ENCODE results near the gene USP40.

USP40 gene

DNA sequence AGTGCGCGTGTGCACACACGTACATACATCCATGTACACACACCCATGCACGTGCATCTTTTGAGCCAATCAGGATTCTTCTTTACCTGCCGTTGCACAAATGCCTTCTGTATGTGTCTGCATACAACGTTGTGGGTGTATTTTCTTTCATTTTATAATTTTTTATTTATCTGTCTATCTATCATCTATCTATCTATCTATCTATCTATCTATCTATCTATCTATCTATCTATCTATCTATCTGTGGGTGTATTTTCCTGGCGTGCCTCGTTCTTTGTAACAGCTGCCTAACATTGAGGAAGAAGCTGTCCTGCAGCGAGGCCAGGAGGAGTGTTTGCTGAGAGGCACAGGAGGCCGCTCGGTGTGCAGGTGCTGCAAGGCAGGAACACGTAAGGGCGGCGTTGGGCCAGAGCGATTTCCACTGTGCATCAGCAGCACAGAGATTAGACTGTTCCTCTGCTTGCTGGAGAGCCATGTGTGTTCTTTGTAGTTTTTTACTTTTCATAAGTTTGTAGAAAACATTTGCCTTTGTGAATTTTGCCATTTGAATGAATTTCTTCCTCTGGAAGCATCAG lies 127.9 kb downstream of the USP40 start:
- Histone ChIP-seq H3K9me3 (ENCODE audit: control insufficient read depth, low read length) (no peaks in the 10 kb centered on the region), H3K4me3 (ENCODE audit: insufficient read depth, low read depth, low read length) (no peak overlapping the region)
- WGBS, 2 experiments, result 93 to 95% methylated on average over 14 of the region's 15 CpGs

DNA sequence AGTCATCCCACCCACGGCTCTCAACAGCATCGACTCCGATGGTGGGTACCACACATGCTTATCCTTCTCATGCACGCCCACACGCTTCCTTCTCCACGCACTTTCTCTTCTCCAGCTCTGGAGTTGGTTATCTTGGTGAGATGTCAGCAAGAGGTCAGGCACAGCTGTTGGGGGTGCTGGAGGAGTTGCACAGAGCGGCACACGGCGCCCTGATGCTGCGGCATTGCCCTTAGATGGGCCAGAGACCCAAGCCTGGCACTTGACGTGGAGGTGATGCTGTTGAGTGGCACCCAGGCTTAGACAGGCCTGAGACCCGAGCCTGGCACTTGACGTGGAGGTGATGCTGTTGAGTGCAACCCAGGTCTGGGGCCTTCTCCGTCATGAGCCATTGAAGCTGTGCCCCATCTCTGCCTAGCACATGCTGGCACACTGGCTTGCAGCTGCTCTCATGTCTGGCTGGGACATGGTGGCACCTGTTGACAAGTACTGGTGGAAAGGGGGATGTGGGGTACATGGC lies 129.1 kb downstream of the USP40 start:
- no peak overlapping the region for H3K27ac ChIP-seq (ENCODE audit: insufficient read depth, low read depth, low read length, poor library complexity, severe bottlenecking)
- no peaks in the 10 kb centered on the region for H3K9me3 ChIP-seq (ENCODE audit: control insufficient read depth, low read length)
- H3K27me3 ChIP-seq (ENCODE audit: control insufficient read depth, insufficient read depth, low read length, poor library complexity, severe bottlenecking), result no peaks in the 10 kb centered on the region
- 95% methylated on average over 14 of the region's 14 CpGs for whole genome bisulfite sequencing, 2 experiments
- H3K36me3 ChIP-seq (ENCODE audit: control insufficient read depth, insufficient read depth, low read length), result no peaks in the 10 kb centered on the region
- H3K4me3 ChIP-seq (ENCODE audit: insufficient read depth, low read depth, low read length), result no peak overlapping the region
- H3K4me1 ChIP-seq (ENCODE audit: control insufficient read depth, insufficient read depth, low read length), result no peaks in the 10 kb centered on the region

More for the DNA sequence above, 127.9 kb downstream of the USP40 start:
- H3K4me1 ChIP-seq (ENCODE audit: control insufficient read depth, insufficient read depth, low read length), result no peaks in the 10 kb centered on the region
- H3K36me3 ChIP-seq (ENCODE audit: control insufficient read depth, insufficient read depth, low read length), result no peaks in the 10 kb centered on the region
- no peaks in the 10 kb centered on the region for H3K27me3 ChIP-seq (ENCODE audit: control insufficient read depth, insufficient read depth, low read length, poor library complexity, severe bottlenecking)
- no peak overlapping the region for H3K27ac ChIP-seq (ENCODE audit: insufficient read depth, low read depth, low read length, poor library complexity, severe bottlenecking)

DNA sequence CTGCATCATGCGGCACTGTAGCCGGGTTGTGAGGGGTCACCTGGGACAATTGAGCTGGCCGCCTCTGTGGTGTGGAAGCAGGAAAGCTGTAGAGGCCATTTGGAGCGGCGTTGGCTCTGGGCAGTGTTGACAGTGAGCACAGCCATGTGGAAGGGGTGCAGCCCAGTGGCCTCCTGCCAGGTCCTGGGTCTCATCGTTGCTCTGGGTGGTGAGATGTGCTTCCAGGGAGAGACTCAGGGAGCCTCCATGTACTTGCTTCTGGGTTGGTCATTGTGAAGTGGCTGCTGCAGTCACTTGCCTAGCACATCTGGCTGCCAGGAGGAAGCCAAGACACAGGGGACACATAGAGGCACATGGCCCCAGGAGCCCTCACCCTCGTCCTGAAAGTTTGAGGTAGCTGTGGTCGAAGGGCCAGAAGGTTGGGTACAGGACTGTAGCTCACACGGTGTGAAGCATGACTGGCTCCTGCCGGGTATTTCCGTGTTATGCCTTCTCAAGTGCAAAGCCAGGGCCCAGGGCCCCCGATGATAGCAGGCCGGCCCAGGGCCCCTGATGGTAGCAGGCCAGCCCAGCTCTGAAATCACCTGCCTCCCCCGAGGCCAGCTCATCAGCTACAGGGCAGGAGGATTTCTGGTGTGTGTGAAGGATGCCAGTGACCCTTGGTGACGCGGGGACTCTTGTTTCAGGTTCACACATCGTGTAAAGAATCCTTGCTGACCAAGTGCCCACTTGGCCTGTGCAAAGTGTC lies 129.7 kb downstream of the USP40 start:
- no peaks in the 10 kb centered on the region for H3K9me3 ChIP-seq (ENCODE audit: control insufficient read depth, low read length)
- no peak overlapping the region for H3K4me3 ChIP-seq (ENCODE audit: insufficient read depth, low read depth, low read length)
- H3K36me3 ChIP-seq (ENCODE audit: control insufficient read depth, insufficient read depth, low read length), result no peaks in the 10 kb centered on the region
- H3K4me1 ChIP-seq (ENCODE audit: control insufficient read depth, insufficient read depth, low read length), result no peaks in the 10 kb centered on the region
- H3K27me3 ChIP-seq (ENCODE audit: control insufficient read depth, insufficient read depth, low read length, poor library complexity, severe bottlenecking), result no peaks in the 10 kb centered on the region
- WGBS, 2 experiments, result 94 to 95% methylated on average over 17 of the region's 17 CpGs
- no peak overlapping the region for H3K27ac ChIP-seq (ENCODE audit: insufficient read depth, low read depth, low read length, poor library complexity, severe bottlenecking)

DNA sequence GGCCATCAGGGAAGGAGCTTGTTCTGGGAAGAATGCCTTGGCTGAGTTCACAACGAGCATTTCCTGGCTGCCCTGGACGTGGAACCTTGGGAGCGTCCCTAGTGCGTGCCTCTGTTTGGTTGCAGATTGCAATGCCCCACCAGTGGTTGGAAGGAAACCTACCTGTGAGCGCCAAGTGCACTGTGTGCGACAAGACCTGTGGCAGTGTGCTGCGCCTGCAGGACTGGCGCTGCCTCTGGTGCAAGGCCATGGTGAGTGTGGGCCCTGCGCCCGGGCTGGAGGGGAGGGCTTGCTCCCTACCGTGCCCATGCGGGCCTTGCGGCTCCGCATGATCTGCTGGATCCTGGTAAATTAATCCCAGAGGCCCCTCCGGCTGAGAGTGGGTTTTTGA lies 130.4 kb downstream of the USP40 start:
- Histone ChIP-seq H3K27ac (ENCODE audit: insufficient read depth, low read depth, low read length, poor library complexity, severe bottlenecking) (no peak overlapping the region), H3K36me3 (ENCODE audit: control insufficient read depth, insufficient read depth, low read length) (no peaks in the 10 kb centered on the region), H3K27me3 (ENCODE audit: control insufficient read depth, insufficient read depth, low read length, poor library complexity, severe bottlenecking) (no peaks in the 10 kb centered on the region), H3K9me3 (ENCODE audit: control insufficient read depth, low read length) (no peaks in the 10 kb centered on the region), H3K4me1 (ENCODE audit: control insufficient read depth, insufficient read depth, low read length) (no peaks in the 10 kb centered on the region), H3K4me3 (ENCODE audit: insufficient read depth, low read depth, low read length) (no peak overlapping the region)
- WGBS, 2 experiments, result 95 to 96% methylated on average over 15 of the region's 15 CpGs

DNA sequence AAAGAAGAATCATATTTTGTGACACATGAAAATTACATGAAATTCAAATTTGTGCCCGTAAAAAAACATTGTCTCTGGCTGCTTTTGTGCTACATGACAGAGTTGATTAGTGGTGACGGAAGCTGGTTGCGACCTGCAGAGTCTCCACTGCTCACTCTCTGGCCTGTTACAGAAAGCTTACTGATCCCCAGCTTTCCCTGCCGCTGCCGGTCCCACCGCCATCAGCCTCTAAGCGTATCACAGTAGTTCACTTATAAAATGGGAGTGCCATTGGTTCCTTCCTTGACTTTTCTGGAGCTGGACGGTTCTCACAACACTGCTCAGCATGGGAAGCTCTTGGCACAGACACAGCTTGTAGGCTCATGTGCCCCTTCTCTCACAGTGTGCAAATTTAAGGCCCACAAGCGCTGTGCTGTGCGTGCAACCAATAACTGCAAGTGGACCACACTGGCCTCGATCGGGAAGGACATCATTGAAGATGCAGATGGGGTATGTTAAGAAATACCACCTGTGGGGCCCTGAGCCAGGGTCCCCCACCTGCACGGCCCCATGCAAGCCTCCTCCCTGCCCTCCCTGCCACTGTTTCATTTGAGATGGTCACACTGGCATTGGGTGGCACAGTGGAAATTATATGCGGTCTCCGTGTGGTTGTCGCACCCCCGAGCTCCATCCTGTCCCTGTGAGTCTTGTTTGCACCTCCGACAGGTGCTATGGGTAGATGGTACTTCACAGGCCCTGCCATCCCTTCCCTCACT lies 131.0 kb downstream of the USP40 start:
- Histone ChIP-seq H3K4me3 (ENCODE audit: insufficient read depth, low read depth, low read length) (no peak overlapping the region), H3K9me3 (ENCODE audit: control insufficient read depth, low read length) (no peaks in the 10 kb centered on the region), H3K27me3 (ENCODE audit: control insufficient read depth, insufficient read depth, low read length, poor library complexity, severe bottlenecking) (no peaks in the 10 kb centered on the region), H3K36me3 (ENCODE audit: control insufficient read depth, insufficient read depth, low read length) (no peaks in the 10 kb centered on the region), H3K27ac (ENCODE audit: insufficient read depth, low read depth, low read length, poor library complexity, severe bottlenecking) (no peak overlapping the region), H3K4me1 (ENCODE audit: control insufficient read depth, insufficient read depth, low read length) (no peaks in the 10 kb centered on the region)
- 94% methylated on average over 18 of the region's 18 CpGs for WGBS, 2 experiments

DNA sequence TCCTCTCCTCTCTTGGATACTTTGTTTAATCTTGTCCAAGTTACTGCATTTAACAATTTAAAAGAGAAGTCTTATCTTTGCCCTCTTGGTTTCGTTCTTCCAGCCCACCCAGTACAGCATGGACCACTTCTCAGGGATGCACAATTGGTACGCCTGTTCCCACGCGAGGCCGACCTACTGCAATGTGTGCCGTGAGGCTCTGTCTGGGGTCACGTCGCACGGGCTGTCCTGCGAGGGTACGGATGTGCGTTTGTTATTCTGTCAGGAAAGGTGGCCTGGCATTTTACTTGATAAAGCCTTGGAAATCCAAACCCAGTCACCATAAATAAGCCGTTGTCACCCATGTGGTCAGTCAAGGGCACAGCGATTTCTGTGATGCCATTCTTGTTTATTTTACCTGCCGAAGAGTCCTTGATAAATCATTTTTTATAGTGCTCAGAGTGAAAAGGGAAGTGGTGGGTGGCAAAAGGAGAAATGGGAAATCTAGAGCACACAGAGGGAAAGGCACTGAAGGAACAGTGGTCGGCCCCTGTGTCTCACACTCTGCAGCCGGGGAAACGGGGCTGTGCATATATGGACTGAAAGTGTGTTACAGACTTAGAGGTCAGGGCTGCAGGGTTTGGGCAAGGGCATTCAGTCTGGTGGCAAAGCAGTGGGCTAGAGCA lies 131.8 kb downstream of the USP40 start:
- Histone ChIP-seq H3K4me3 (ENCODE audit: insufficient read depth, low read depth, low read length) (no peak overlapping the region), H3K9me3 (ENCODE audit: control insufficient read depth, low read length) (no peaks in the 10 kb centered on the region), H3K27me3 (ENCODE audit: control insufficient read depth, insufficient read depth, low read length, poor library complexity, severe bottlenecking) (no peaks in the 10 kb centered on the region), H3K27ac (ENCODE audit: insufficient read depth, low read depth, low read length, poor library complexity, severe bottlenecking) (no peak overlapping the region), H3K4me1 (ENCODE audit: control insufficient read depth, insufficient read depth, low read length) (no peaks in the 10 kb centered on the region), H3K36me3 (ENCODE audit: control insufficient read depth, insufficient read depth, low read length) (no peaks in the 10 kb centered on the region)
- 94% methylated on average over 18 of the region's 18 CpGs for WGBS, 2 experiments

DNA sequence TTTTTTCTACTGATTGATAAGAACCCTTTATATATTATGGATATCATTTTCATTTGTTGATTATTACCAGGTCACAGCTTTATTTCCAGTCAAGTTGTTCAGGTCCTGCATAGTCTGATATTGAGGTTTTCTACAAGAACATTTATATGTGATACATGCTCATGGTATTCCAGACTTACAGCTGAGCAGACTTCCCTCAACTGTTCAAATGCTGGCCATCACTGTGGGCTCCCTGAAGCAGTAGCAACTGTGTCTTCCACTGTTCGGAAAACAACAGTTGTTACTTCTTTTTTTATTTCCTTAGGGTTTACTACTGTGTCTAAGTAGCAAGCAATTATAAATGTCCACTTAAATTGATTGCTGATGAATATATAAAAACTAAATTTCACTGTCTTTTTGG lies 132.8 kb downstream of the USP40 start:
- Histone ChIP-seq H3K4me3 (ENCODE audit: insufficient read depth, low read depth, low read length) (no peak overlapping the region), H3K27me3 (ENCODE audit: control insufficient read depth, insufficient read depth, low read length, poor library complexity, severe bottlenecking) (no peaks in the 10 kb centered on the region), H3K27ac (ENCODE audit: insufficient read depth, low read depth, low read length, poor library complexity, severe bottlenecking) (no peak overlapping the region), H3K9me3 (ENCODE audit: control insufficient read depth, low read length) (no peaks in the 10 kb centered on the region), H3K36me3 (ENCODE audit: control insufficient read depth, insufficient read depth, low read length) (no peaks in the 10 kb centered on the region), H3K4me1 (ENCODE audit: control insufficient read depth, insufficient read depth, low read length) (no peaks in the 10 kb centered on the region)
- 100% methylated on average over 1 of the region's 1 CpG; no CpG with 5 or more reads in 1 of the 2 experiments for WGBS, 2 experiments

DNA sequence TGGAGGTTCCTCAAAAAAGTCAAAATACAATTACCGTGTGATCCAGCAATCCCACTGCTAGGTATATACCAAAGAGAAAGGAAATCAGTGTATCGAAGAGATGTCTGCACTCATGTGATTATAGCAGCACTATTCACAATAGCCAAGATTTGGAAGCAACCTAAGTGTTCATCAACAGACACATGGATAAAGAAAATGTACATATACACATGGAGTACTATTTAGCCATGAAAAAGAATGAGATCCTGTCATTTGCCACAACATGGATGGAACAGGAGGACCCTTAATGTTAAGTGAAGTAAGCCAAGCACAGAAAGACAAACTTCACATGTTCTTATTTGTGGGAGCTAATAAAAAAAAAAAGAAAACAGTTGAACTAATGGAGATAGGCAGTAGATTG lies 133.6 kb downstream of the USP40 start:
- WGBS, 2 experiments, result 72 to 95% methylated on average over 2 of the region's 2 CpGs
- H3K27me3 ChIP-seq (ENCODE audit: control insufficient read depth, insufficient read depth, low read length, poor library complexity, severe bottlenecking), result no peaks in the 10 kb centered on the region
- no peak overlapping the region for H3K4me3 ChIP-seq (ENCODE audit: insufficient read depth, low read depth, low read length)
- H3K27ac ChIP-seq (ENCODE audit: insufficient read depth, low read depth, low read length, poor library complexity, severe bottlenecking), result no peak overlapping the region
- no peaks in the 10 kb centered on the region for H3K4me1 ChIP-seq (ENCODE audit: control insufficient read depth, insufficient read depth, low read length)
- no peaks in the 10 kb centered on the region for H3K36me3 ChIP-seq (ENCODE audit: control insufficient read depth, insufficient read depth, low read length)
- no peaks in the 10 kb centered on the region for H3K9me3 ChIP-seq (ENCODE audit: control insufficient read depth, low read length)

DNA sequence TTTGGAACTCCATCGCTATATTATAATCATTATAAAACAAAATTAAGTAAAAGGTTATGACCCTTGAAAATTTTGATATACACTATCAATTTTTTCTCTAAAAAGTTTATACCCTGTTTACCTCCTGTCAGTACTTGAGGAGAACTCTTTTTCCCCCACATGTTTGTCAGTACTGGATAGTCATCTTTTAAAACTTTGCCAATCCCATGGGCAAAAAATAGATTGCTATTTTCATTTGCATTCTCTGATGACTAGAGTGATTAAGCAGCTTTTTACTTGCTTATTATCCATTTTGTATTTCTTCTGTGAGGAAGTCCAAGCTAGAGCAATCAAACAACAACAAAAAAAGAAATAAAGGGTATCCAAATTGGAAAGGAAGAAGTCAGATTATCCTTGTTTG lies 135.9 kb downstream of the USP40 start:
- H3K27ac ChIP-seq (ENCODE audit: insufficient read depth, low read depth, low read length, poor library complexity, severe bottlenecking), result no peak overlapping the region

DNA sequence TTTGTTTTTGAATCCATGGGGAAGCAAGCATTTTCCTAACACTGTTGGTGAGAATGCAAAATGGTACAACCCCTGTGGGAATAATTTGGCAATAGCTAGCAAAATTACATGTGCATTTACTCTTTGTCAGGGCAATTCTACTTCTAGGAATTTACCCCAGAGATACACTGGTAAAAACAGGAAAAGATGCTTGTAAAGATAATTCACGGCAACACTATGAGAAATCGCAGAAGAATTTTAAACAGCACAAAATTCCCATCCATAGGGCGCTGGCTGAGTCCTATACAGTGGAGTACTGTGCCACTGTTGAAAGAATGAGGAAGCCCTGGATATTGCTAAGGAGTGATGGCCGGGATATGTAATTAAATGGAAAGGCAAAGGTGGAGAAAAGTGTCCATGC lies 136.5 kb downstream of the USP40 start:
- Histone ChIP-seq H3K27me3 (ENCODE audit: control insufficient read depth, insufficient read depth, low read length, poor library complexity, severe bottlenecking) (no peaks in the 10 kb centered on the region), H3K4me3 (ENCODE audit: insufficient read depth, low read depth, low read length) (no peak overlapping the region), H3K4me1 (ENCODE audit: control insufficient read depth, insufficient read depth, low read length) (no peaks in the 10 kb centered on the region), H3K9me3 (ENCODE audit: control insufficient read depth, low read length) (no peaks in the 10 kb centered on the region), H3K27ac (ENCODE audit: insufficient read depth, low read depth, low read length, poor library complexity, severe bottlenecking) (no peak overlapping the region), H3K36me3 (ENCODE audit: control insufficient read depth, insufficient read depth, low read length) (no peaks in the 10 kb centered on the region)
- 95 to 98% methylated on average over 4 of the region's 4 CpGs for WGBS, 2 experiments

More for the DNA sequence above, 135.9 kb downstream of the USP40 start:
- no peaks in the 10 kb centered on the region for H3K36me3 ChIP-seq (ENCODE audit: control insufficient read depth, insufficient read depth, low read length)
- H3K9me3 ChIP-seq (ENCODE audit: control insufficient read depth, low read length), result no peaks in the 10 kb centered on the region
- no peaks in the 10 kb centered on the region for H3K4me1 ChIP-seq (ENCODE audit: control insufficient read depth, insufficient read depth, low read length)
- no peak overlapping the region for H3K4me3 ChIP-seq (ENCODE audit: insufficient read depth, low read depth, low read length)
- no CpG with 5 or more reads among the region's 1 CpG for WGBS, 2 experiments
- H3K27me3 ChIP-seq (ENCODE audit: control insufficient read depth, insufficient read depth, low read length, poor library complexity, severe bottlenecking), result no peaks in the 10 kb centered on the region

All from ectodermal cell (in vitro differentiated cells).